ENCODE data around the gene HELQ.

Gene HELQ

DNA sequence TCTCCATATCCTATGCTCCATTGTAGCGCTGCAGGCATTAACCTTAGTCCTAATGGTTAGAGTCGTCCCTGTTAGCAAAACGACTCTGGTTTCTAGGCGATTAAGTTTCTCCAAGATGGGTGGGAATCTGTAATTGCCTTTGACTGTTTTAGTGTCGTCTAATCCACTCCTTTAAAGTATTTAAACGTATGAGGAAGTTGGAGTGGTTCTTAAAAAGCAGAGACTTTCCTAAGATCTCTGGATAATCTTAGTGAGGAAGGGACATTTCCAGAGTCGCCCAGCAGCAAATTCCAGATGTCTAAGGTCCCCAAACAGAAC, 520 bp upstream of the HELQ start:
- no peak for DNase-seq (ENCODE audit: low read depth)
- peak overlapping the region; percentile 91 for H3K4me3 ChIP-seq (ENCODE audit: low read depth, low read length)
- in situ Hi-C loops (cut with HindIII; ENCODE audit: low sequenced_read_pairs): no loop called here
- TF ChIP-seq CTCF (IDR thresholded peaks at IDR 0.05; ENCODE audit: low read depth, low read length, missing control alignments): no peak

GRCh38 chr4:83454686-83455085, 937 bp downstream of the HELQ start:
- in situ Hi-C loops (cut with HindIII; ENCODE audit: low sequenced_read_pairs): no loop called here
- TF ChIP-seq CTCF (IDR thresholded peaks at IDR 0.05; ENCODE audit: low read depth, low read length, missing control alignments): no peak
- no peak for DNase-seq (ENCODE audit: low read depth)
- peak overlapping the region; percentile 91 for H3K4me3 ChIP-seq (ENCODE audit: low read depth, low read length)

GRCh38 chr4:83449009-83449408, 6.6 kb downstream of the HELQ start:
- no peak for DNase-seq (ENCODE audit: low read depth)
- H3K4me3 ChIP-seq (ENCODE audit: low read depth, low read length): no peak overlapping the region
- in situ Hi-C loops (cut with HindIII; ENCODE audit: low sequenced_read_pairs): no loop called here
- no peak for TF ChIP-seq CTCF (IDR thresholded peaks at IDR 0.05; ENCODE audit: low read depth, low read length, missing control alignments)

DNA sequence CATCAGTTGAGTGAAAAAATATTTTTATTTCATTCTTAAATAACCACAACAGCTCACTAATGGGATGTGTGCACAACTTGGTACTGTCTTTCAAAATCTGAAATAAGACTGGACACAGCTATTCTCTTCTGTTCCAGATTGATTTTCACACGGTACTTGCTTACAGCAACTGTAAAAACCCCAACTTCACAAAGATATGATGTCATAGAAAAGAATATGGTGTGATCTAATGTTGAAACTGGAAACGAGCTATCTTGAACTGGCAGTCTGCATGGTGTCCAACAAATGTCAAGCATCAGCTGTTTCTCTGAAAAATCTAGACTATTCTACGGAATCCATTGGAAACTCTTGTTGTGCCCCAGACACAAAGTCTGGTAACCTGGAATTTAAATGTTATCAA, 14.7 kb downstream of the HELQ start:
- in situ Hi-C loops (cut with HindIII; ENCODE audit: low sequenced_read_pairs): no loop called here
- no peak for TF ChIP-seq CTCF (IDR thresholded peaks at IDR 0.05; ENCODE audit: low read depth, low read length, missing control alignments)
- H3K4me3 ChIP-seq (ENCODE audit: low read depth, low read length): no peak overlapping the region
- DNase-seq (ENCODE audit: low read depth): no peak

DNA sequence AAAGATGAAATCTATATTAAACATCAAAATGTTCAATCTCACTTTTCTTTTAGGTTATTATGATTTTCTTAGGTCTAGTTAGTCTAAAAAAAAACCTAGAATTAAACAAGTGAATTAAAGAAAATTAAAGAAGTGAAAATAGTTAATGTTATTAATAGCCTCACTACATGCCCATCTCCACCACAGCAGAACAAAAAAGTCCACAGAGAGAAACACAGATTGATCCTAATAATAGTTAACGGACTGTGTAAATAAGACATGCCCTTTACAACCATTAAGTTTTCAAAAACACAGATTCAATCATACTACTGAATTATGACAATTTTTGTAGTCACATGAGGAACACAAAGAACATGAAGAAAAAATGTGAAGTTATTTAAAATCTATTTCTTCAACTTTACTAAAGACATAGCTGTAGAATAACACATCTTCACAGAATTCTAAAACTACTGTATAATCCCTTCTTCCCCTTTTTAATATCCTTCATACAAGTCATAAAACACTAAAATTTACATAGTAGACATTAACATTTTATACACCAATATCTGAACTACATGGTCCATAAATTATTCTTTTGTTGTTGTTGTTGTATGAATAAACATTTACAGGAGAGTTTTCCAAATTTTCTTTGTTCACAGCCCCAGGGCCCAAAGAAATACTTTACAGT, 15.3 kb downstream of the HELQ start:
- no peak overlapping the region for H3K4me3 ChIP-seq (ENCODE audit: low read depth, low read length)
- no peak for DNase-seq (ENCODE audit: low read depth)
- no peak for TF ChIP-seq CTCF (IDR thresholded peaks at IDR 0.05; ENCODE audit: low read depth, low read length, missing control alignments)
- in situ Hi-C loops (cut with HindIII; ENCODE audit: low sequenced_read_pairs): no loop called here

GRCh38 chr4:83438719-83439118, 16.9 kb downstream of the HELQ start:
- no peak overlapping the region for H3K4me3 ChIP-seq (ENCODE audit: low read depth, low read length)
- in situ Hi-C loops (cut with HindIII; ENCODE audit: low sequenced_read_pairs): no loop called here
- TF ChIP-seq CTCF (IDR thresholded peaks at IDR 0.05; ENCODE audit: low read depth, low read length, missing control alignments): no peak
- DNase-seq (ENCODE audit: low read depth): no peak

DNA sequence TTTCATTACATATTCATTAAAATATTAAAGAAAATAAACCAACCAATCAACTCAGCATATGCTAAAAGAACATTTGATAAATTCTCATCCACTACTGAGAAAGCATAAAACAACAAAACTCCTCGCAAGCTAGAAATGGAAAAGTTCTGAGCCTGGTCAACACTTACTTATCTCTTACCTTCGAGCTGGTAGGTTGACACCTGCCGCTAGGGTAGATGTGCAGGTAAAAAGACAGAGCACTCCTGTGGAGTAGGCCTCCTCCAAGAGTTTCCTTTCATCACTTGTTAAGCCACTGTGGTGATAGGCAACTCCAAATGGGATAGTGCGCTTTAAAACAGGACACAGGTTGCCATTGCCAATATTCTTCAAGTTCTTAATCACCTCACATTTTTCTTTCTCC, 18.9 kb downstream of the HELQ start:
- TF ChIP-seq CTCF (IDR thresholded peaks at IDR 0.05; ENCODE audit: low read depth, low read length, missing control alignments): no peak
- in situ Hi-C loops (cut with HindIII; ENCODE audit: low sequenced_read_pairs): no loop called here
- no peak overlapping the region for H3K4me3 ChIP-seq (ENCODE audit: low read depth, low read length)
- DNase-seq (ENCODE audit: low read depth): no peak
